ENCODE results near the gene KRTAP22-2.

- TF ChIP-seq CTCF (IDR thresholded peaks at IDR 0.05) = no peak
- no peak for TF ChIP-seq POLR2A (IDR thresholded peaks at IDR 0.05)
Measured at GRCh38 chr21:30600787-30601186, 10.6 kb upstream of the KRTAP22-2 start, which contains the start of gene KRTAP22-1.
